Thoracic aorta (tissue), 2 donors: ENCODE measurements around the gene CEP70. TPM values are rescaled to one million over a fixed set of nuclear protein-coding genes. Genes with fewer than 3 reads are reported as not detected.
"Not testable (repeated sequence)": the region's sequence is repeated elsewhere in the genome, so short reads cannot be mapped to it uniquely, and the experiment has no call there.

Source experiments
- ATAC-seq: fragments of 150-250 bp; one replicate; pipeline ENCODE4 v1.8.0; 2017; ENCODE audit warnings: low read depth; ENCODE audit not compliant: insufficient number of reproducible peaks, low FRiP score
- DNase-seq: peaks from one replicate; pipeline ENCODE4 v3.0.0-alpha.2; 2020; ENCODE audit warnings: low spot score
- H3K27ac ChIP-seq, 2 donors: fragments of 200-600 bp; sonication (generic); 1 replicate in 1 of 2; 2 replicates in 1 of 2; pipeline ENCODE4 v1.5.1; 2016; ENCODE audit warnings: mild to moderate bottlenecking in 2 of 2, moderate library complexity in 2 of 2
- H3K27me3 ChIP-seq: fragments of 200-600 bp; sonication (generic); replicated peaks from 2 replicates; pipeline ENCODE4 v1.6.0; 2016; ENCODE audit warnings: mild to moderate bottlenecking; ENCODE audit not compliant: insufficient read depth
- H3K36me3 ChIP-seq: fragments of 200-600 bp; sonication (generic); one replicate; pipeline ENCODE4 v1.5.1; 2016
- H3K4me1 ChIP-seq, 2 donors: fragments of 200-600 bp; sonication (generic); 1 replicate in 1 of 2; 2 replicates in 1 of 2; pipeline versions ENCODE4 v1.5.1 to v1.6.0; 2016; ENCODE audit warnings: low read depth in 2 of 2, mild to moderate bottlenecking in 1 of 2; ENCODE audit not compliant: control insufficient read depth in 1 of 2
- H3K4me3 ChIP-seq: fragments of 200-600 bp; sonication (generic); 2 replicates; pipeline ENCODE4 v1.5.1; 2016; ENCODE audit warnings: mild to moderate bottlenecking
- H3K9me3 ChIP-seq: fragments of 200-600 bp; sonication (generic); 2 replicates; pipeline ENCODE4 v1.5.1; 2016
- CTCF ChIP-seq: fragments of 200-600 bp; sonication (generic); IDR thresholded peaks from one replicate; pipeline ENCODE4 v1.5.1; 2019; ENCODE audit warnings: antibody characterized with exemption
- total RNA-seq, 2 donors: library from RNA; depleted of rRNA; stranded (reverse); fragments of >200 nt; gene quantifications; one replicate each; pipeline versions ENCODE4 v1.1.0 to v1.2.3, GENCODE V29; 2016

CEP70 gene
- total RNA-seq, 2 donors from 2014 or later, result 18.4 to 38.2 TPM

- TF ChIP-seq CTCF, result no peak
- Histone ChIP-seq H3K4me3 (no peak overlapping the region), H3K27ac (no peak overlapping the region), H3K27me3 (no peaks in the 10 kb centered on the region), H3K4me1 (peaks cover 0 to 7% of the 10 kb centered on the region in 2 donors), H3K36me3 (no peaks in the 10 kb centered on the region), H3K9me3 (no peaks in the 10 kb centered on the region)
- ATAC-seq, result no peak
- no peak for DNase-seq
Measured at GRCh38 chr3:138458774-138459499, 135.1 kb downstream of the CEP70 start.

GRCh38 chr3:138457863-138458735, 136.0 kb downstream of the CEP70 start:
- Histone ChIP-seq H3K36me3 (no peaks in the 10 kb centered on the region), H3K9me3 (no peaks in the 10 kb centered on the region), H3K27me3 (no peaks in the 10 kb centered on the region), H3K4me1 (peaks cover 0 to 7% of the 10 kb centered on the region in 2 donors), H3K4me3 (no peak overlapping the region), H3K27ac (no peak overlapping the region)
- no peak for TF ChIP-seq CTCF
- ATAC-seq (no peak), DNase-seq (no peak)

GRCh38 chr3:138456961-138457862, 136.8 kb downstream of the CEP70 start:
- Histone ChIP-seq H3K27ac (no peak overlapping the region), H3K27me3 (no peaks in the 10 kb centered on the region), H3K4me1 (peaks cover 0 to 7% of the 10 kb centered on the region in 2 donors), H3K4me3 (no peak overlapping the region), H3K9me3 (no peaks in the 10 kb centered on the region), H3K36me3 (no peaks in the 10 kb centered on the region)
- DNase-seq, result no peak
- TF ChIP-seq CTCF, result no peak
- no peak for ATAC-seq

- ATAC-seq (no peak), DNase-seq (no peak)
- Histone ChIP-seq H3K27ac (no peak overlapping the region), H3K36me3 (no peaks in the 10 kb centered on the region), H3K4me1 (peaks cover 0 to 7% of the 10 kb centered on the region in 2 donors), H3K9me3 (no peaks in the 10 kb centered on the region), H3K27me3 (no peaks in the 10 kb centered on the region), H3K4me3 (no peak overlapping the region)
- no peak for TF ChIP-seq CTCF
Measured at GRCh38 chr3:138455801-138456716, 138.0 kb downstream of the CEP70 start.

- not testable (repeated sequence) for DNase-seq, H3K27me3 ChIP-seq, H3K36me3 ChIP-seq, H3K4me3 ChIP-seq, H3K27ac ChIP-seq, H3K9me3 ChIP-seq, H3K4me1 ChIP-seq, ATAC-seq
Measured at GRCh38 chr3:138453940-138454339, 140.1 kb downstream of the CEP70 start.
